Heart left ventricle (tissue), 13 donors: Measurements from ENCODE around the gene DDAH2.

ENCODE experiments used
- CTCF ChIP-seq, 12 donors: fragments of 200-600 bp; sonication (generic) in 4 of 12; IDR thresholded peaks; one replicate each; pipeline versions ENCODE4 v1.5.0 to v1.8.0; 2018 to 2022; ENCODE audit warnings: antibody characterized with exemption in 12 of 12, mild to moderate bottlenecking in 5 of 12
- POLR2A ChIP-seq, 2 donors: fragments of 450-650 bp; IDR thresholded peaks; one replicate each; pipeline ENCODE4 v1.6.1; 2017; ENCODE audit warnings: antibody characterized with exemption in 2 of 2, mild to moderate bottlenecking in 2 of 2, moderate library complexity in 2 of 2
- donor health status: ischemic (EF 13 %, LVEDD 7.1; RV severe dilation, severe dysfunction).
- donor health status: DM: no; HTN: yes; CAD: no.
- donor health status: DM: no; HTN: no; CAD: no.
- donor health status: ischemic (EF 25% LVEDD 6.9; RV normal size, moderate dysfunction).
- donor health status: ischemic (EF 25% LVEDD 5.7; RV mildly dilated, moderate dysfunction).
- donor health status: ischemic (EF 35%, LVEDD 5.7; RV mildly dilated, moderate dysfunction).
- donor health status: nonischemic (EF 11% LVEDD 7.7; RV severe dilation, severe dysfunction).
- donor health status: DM: yes; HTN: yes; CAD: no.
- donor health status: PGD.
- donor health status: ischemic (EF 29% LVEDD 5.4; RV normal size, mild dysfunction).
- donor health status: nonischemic (EF 23%, LVEDD 6.1; RV moderate dilation, normal function).

DNA sequence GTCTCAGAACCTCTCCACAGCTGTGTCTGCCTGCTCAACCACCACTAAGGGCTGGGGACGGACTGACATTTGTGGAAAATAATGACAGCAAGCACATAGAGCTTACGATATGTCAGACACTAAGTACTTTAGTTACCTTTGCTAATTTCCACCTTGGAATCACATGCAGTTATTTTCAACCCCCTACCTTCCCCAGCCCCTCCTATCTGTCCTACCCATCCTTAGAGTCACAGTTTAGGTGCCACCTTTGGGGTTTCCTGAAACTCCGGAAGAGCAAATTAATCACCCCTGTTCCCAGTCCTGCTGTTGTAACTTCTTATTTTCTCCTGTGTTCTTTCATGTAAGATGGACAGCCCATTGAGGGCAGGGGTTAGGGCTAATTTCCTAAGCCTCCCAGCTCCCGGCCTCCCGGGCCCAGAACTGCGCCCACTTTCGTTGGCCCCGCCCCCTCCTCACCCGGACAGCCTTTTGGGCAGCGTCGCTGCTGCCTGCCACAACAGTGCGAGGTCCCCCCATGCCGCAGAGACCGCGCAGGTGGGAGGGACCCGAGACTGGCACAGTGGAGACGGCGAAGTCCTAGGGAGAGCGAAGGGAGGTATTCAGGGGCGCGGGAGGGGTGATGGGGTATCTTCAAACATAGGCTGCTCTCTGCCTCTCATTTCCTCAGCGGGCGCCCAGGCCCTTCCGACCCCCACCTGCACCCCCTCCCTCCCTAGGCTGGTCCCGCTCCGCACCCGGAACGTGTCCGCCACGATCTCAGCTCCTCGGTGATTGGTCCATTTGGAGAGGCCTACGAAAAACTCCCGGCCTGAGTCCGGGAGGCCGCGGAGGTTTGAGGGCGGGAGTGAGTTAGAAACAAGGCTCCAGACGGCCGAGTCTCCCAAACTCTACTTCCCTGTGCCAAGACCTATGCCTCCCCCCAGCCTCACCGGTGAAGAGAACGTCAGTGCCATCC is 1.1 kb downstream of the DDAH2 start:
- TF ChIP-seq CTCF (IDR thresholded peaks at IDR 0.05): no peak
- no peak for TF ChIP-seq POLR2A (IDR thresholded peaks at IDR 0.05)
